ENCODE data around the gene ZNF217.
"Not testable (repeated sequence)": the region's sequence is repeated elsewhere in the genome, so short reads cannot be mapped to it uniquely, and the experiment has no call there.

The ZNF217 gene

GRCh38 chr20:53532654-53533312, 60.9 kb downstream of the ZNF217 start:
- H3K27me3 ChIP-seq (replicated peaks in 2 of 5; ENCODE audit: control insufficient read depth in 4 of 5, insufficient read depth in 5 of 5, low read length in 4 of 5); POLR2A ChIA-PET; H3K27ac ChIP-seq (ENCODE audit: insufficient read depth in 1 of 2, low read depth in 1 of 2, low read length in 2 of 2, poor library complexity in 1 of 2, severe bottlenecking in 2 of 2); H3K4me3 ChIP-seq (ENCODE audit: control insufficient read depth in 1 of 7, extremely low read depth in 1 of 7, insufficient read depth in 4 of 7, low read depth in 2 of 7, low read length in 6 of 7); H3K4me1 ChIP-seq (ENCODE audit: control extremely low read depth in 1 of 4, control insufficient read depth in 4 of 4, insufficient read depth in 4 of 4, low read length in 3 of 4); H3K9me3 ChIP-seq (ENCODE audit: control extremely low read depth in 1 of 5, control insufficient read depth in 4 of 5, insufficient read depth in 2 of 5, low read depth in 1 of 5, low read length in 4 of 5); H3K36me3 ChIP-seq (ENCODE audit: control insufficient read depth in 4 of 4, insufficient read depth in 4 of 4, low read length in 3 of 4): not testable (repeated sequence)
- 61% methylated on average over 5 of the region's 6 CpGs for WGBS (ENCODE audit: insufficient coverage)
- peak in 2 of 3 donors; percentile 37 to 47 for DNase-seq
- CTCF ChIA-PET, result interaction anchor here (1.1 kb wide), 1 partner anchor 15 kb away, joined by 3 read pairs; no protein-coding TSS in a partner anchor

- no peak for DNase-seq
- 57% methylated on average over 2 of the region's 2 CpGs for whole genome bisulfite sequencing (ENCODE audit: insufficient coverage)
- ChIA-PET POLR2A (interaction anchor here (0.7 kb wide), 1 partner anchor 20 kb away, joined by 4 read pairs; no protein-coding TSS in a partner anchor), CTCF (no interaction called here)
- Histone ChIP-seq H3K27me3 (replicated peaks in 2 of 5; ENCODE audit: control insufficient read depth in 4 of 5, insufficient read depth in 5 of 5, low read length in 4 of 5) (peaks cover 0 to 3% (median 0%) of the 10 kb centered on the region in 5 experiments), H3K27ac (ENCODE audit: insufficient read depth in 1 of 2, low read depth in 1 of 2, low read length in 2 of 2, poor library complexity in 1 of 2, severe bottlenecking in 2 of 2) (no peak overlapping the region), H3K36me3 (ENCODE audit: control insufficient read depth in 4 of 4, insufficient read depth in 4 of 4, low read length in 3 of 4) (no peaks in the 10 kb centered on the region), H3K9me3 (ENCODE audit: control extremely low read depth in 1 of 5, control insufficient read depth in 4 of 5, insufficient read depth in 2 of 5, low read depth in 1 of 5, low read length in 4 of 5) (no peaks in the 10 kb centered on the region), H3K4me3 (ENCODE audit: control insufficient read depth in 1 of 7, extremely low read depth in 1 of 7, insufficient read depth in 4 of 7, low read depth in 2 of 7, low read length in 6 of 7) (no peak overlapping the region), H3K4me1 (ENCODE audit: control extremely low read depth in 1 of 4, control insufficient read depth in 4 of 4, insufficient read depth in 4 of 4, low read length in 3 of 4) (peaks cover 0 to 2% (median 0%) of the 10 kb centered on the region in 4 experiments)
Measured at GRCh38 chr20:53530440-53530839, 63.2 kb downstream of the ZNF217 start.

- Histone ChIP-seq H3K4me3 (ENCODE audit: control insufficient read depth in 1 of 7, extremely low read depth in 1 of 7, insufficient read depth in 4 of 7, low read depth in 2 of 7, low read length in 6 of 7) (no peak overlapping the region), H3K27me3 (replicated peaks in 2 of 5; ENCODE audit: control insufficient read depth in 4 of 5, insufficient read depth in 5 of 5, low read length in 4 of 5) (peaks cover 0 to 3% (median 0%) of the 10 kb centered on the region in 5 experiments), H3K27ac (ENCODE audit: insufficient read depth in 1 of 2, low read depth in 1 of 2, low read length in 2 of 2, poor library complexity in 1 of 2, severe bottlenecking in 2 of 2) (no peak overlapping the region), H3K4me1 (ENCODE audit: control extremely low read depth in 1 of 4, control insufficient read depth in 4 of 4, insufficient read depth in 4 of 4, low read length in 3 of 4) (peaks cover 0 to 2% (median 0%) of the 10 kb centered on the region in 4 experiments), H3K36me3 (ENCODE audit: control insufficient read depth in 4 of 4, insufficient read depth in 4 of 4, low read length in 3 of 4) (no peaks in the 10 kb centered on the region), H3K9me3 (ENCODE audit: control extremely low read depth in 1 of 5, control insufficient read depth in 4 of 5, insufficient read depth in 2 of 5, low read depth in 1 of 5, low read length in 4 of 5) (no peaks in the 10 kb centered on the region)
- ChIA-PET CTCF (interaction anchor here (0.6 kb wide), 1 partner anchor 1118 kb away, joined by 4 read pairs; no protein-coding TSS in a partner anchor), POLR2A (no interaction called here)
- WGBS (ENCODE audit: insufficient coverage), result 81% methylated on average over 3 of the region's 5 CpGs
- no peak for DNase-seq
Measured at GRCh38 chr20:53529658-53530057, 64.0 kb downstream of the ZNF217 start.

GRCh38 chr20:53527196-53527595, 66.4 kb downstream of the ZNF217 start:
- 99% methylated on average over 7 of the region's 8 CpGs for WGBS (ENCODE audit: insufficient coverage)
- DNase-seq, result no peak
- ChIA-PET POLR2A (no interaction called here), CTCF (no interaction called here)
- no peaks in the 10 kb centered on the region for H3K9me3 ChIP-seq (ENCODE audit: control extremely low read depth in 1 of 5, control insufficient read depth in 4 of 5, insufficient read depth in 2 of 5, low read depth in 1 of 5, low read length in 4 of 5)
- no peak overlapping the region for H3K27ac ChIP-seq (ENCODE audit: insufficient read depth in 1 of 2, low read depth in 1 of 2, low read length in 2 of 2, poor library complexity in 1 of 2, severe bottlenecking in 2 of 2)
- peaks cover 0 to 3% (median 0%) of the 10 kb centered on the region in 5 experiments for H3K27me3 ChIP-seq (replicated peaks in 2 of 5; ENCODE audit: control insufficient read depth in 4 of 5, insufficient read depth in 5 of 5, low read length in 4 of 5)
- no peaks in the 10 kb centered on the region for H3K36me3 ChIP-seq (ENCODE audit: control insufficient read depth in 4 of 4, insufficient read depth in 4 of 4, low read length in 3 of 4)
- H3K4me1 ChIP-seq (ENCODE audit: control extremely low read depth in 1 of 4, control insufficient read depth in 4 of 4, insufficient read depth in 4 of 4, low read length in 3 of 4), result no peaks in the 10 kb centered on the region
- no peak overlapping the region for H3K4me3 ChIP-seq (ENCODE audit: control insufficient read depth in 1 of 7, extremely low read depth in 1 of 7, insufficient read depth in 4 of 7, low read depth in 2 of 7, low read length in 6 of 7)

GRCh38 chr20:53524589-53525312, 68.9 kb downstream of the ZNF217 start:
- WGBS (ENCODE audit: insufficient coverage), result 94% methylated on average over 11 of the region's 13 CpGs
- Histone ChIP-seq H3K27me3 (replicated peaks in 2 of 5; ENCODE audit: control insufficient read depth in 4 of 5, insufficient read depth in 5 of 5, low read length in 4 of 5) (no peaks in the 10 kb centered on the region), H3K9me3 (ENCODE audit: control extremely low read depth in 1 of 5, control insufficient read depth in 4 of 5, insufficient read depth in 2 of 5, low read depth in 1 of 5, low read length in 4 of 5) (no peaks in the 10 kb centered on the region), H3K36me3 (ENCODE audit: control insufficient read depth in 4 of 4, insufficient read depth in 4 of 4, low read length in 3 of 4) (no peaks in the 10 kb centered on the region), H3K4me3 (ENCODE audit: control insufficient read depth in 1 of 7, extremely low read depth in 1 of 7, insufficient read depth in 4 of 7, low read depth in 2 of 7, low read length in 6 of 7) (peak overlapping the region in 1 of 7 experiments; percentile 7), H3K4me1 (ENCODE audit: control extremely low read depth in 1 of 4, control insufficient read depth in 4 of 4, insufficient read depth in 4 of 4, low read length in 3 of 4) (no peaks in the 10 kb centered on the region), H3K27ac (ENCODE audit: insufficient read depth in 1 of 2, low read depth in 1 of 2, low read length in 2 of 2, poor library complexity in 1 of 2, severe bottlenecking in 2 of 2) (no peak overlapping the region)
- CTCF ChIA-PET, result no interaction called here
- POLR2A ChIA-PET, result no interaction called here
- DNase-seq, result no peak

GRCh38 chr20:53523615-53524014, 70.0 kb downstream of the ZNF217 start:
- DNase-seq; H3K4me3 ChIP-seq (ENCODE audit: control insufficient read depth in 1 of 7, extremely low read depth in 1 of 7, insufficient read depth in 4 of 7, low read depth in 2 of 7, low read length in 6 of 7); H3K9me3 ChIP-seq (ENCODE audit: control extremely low read depth in 1 of 5, control insufficient read depth in 4 of 5, insufficient read depth in 2 of 5, low read depth in 1 of 5, low read length in 4 of 5); CTCF ChIA-PET; POLR2A ChIA-PET; H3K36me3 ChIP-seq (ENCODE audit: control insufficient read depth in 4 of 4, insufficient read depth in 4 of 4, low read length in 3 of 4); H3K27me3 ChIP-seq (replicated peaks in 2 of 5; ENCODE audit: control insufficient read depth in 4 of 5, insufficient read depth in 5 of 5, low read length in 4 of 5); H3K4me1 ChIP-seq (ENCODE audit: control extremely low read depth in 1 of 4, control insufficient read depth in 4 of 4, insufficient read depth in 4 of 4, low read length in 3 of 4); H3K27ac ChIP-seq (ENCODE audit: insufficient read depth in 1 of 2, low read depth in 1 of 2, low read length in 2 of 2, poor library complexity in 1 of 2, severe bottlenecking in 2 of 2): not testable (repeated sequence)
- WGBS (ENCODE audit: insufficient coverage), result 100% methylated on average over 1 of the region's 2 CpGs

GRCh38 chr20:53522696-53523095, 70.9 kb downstream of the ZNF217 start:
- Histone ChIP-seq H3K36me3 (ENCODE audit: control insufficient read depth in 4 of 4, insufficient read depth in 4 of 4, low read length in 3 of 4) (no peaks in the 10 kb centered on the region), H3K4me3 (ENCODE audit: control insufficient read depth in 1 of 7, extremely low read depth in 1 of 7, insufficient read depth in 4 of 7, low read depth in 2 of 7, low read length in 6 of 7) (no peak overlapping the region), H3K4me1 (ENCODE audit: control extremely low read depth in 1 of 4, control insufficient read depth in 4 of 4, insufficient read depth in 4 of 4, low read length in 3 of 4) (no peaks in the 10 kb centered on the region), H3K9me3 (ENCODE audit: control extremely low read depth in 1 of 5, control insufficient read depth in 4 of 5, insufficient read depth in 2 of 5, low read depth in 1 of 5, low read length in 4 of 5) (no peaks in the 10 kb centered on the region), H3K27ac (ENCODE audit: insufficient read depth in 1 of 2, low read depth in 1 of 2, low read length in 2 of 2, poor library complexity in 1 of 2, severe bottlenecking in 2 of 2) (no peak overlapping the region), H3K27me3 (replicated peaks in 2 of 5; ENCODE audit: control insufficient read depth in 4 of 5, insufficient read depth in 5 of 5, low read length in 4 of 5) (no peaks in the 10 kb centered on the region)
- DNase-seq, result no peak
- POLR2A ChIA-PET, result no interaction called here
- CTCF ChIA-PET, result no interaction called here
- WGBS (ENCODE audit: insufficient coverage), result 77% methylated on average over 5 of the region's 5 CpGs
